Activated CD8-positive, alpha-beta memory T cell treated with anti-CD3 and anti-CD28 coated beads, Interleukin-2, amount 50 U/mL, for 1 hour (primary cell): Measurements from ENCODE around the gene TRPV3.
"Not testable (repeated sequence)": the region's sequence is repeated elsewhere in the genome, so short reads cannot be mapped to it uniquely, and the experiment has no call there.

Experiments used
- DNase-seq: peaks from one replicate; pipeline ENCODE4 v3.0.0-alpha.2; 2020; ENCODE audit errors: extremely low read depth

TRPV3 gene

GRCh38 chr17:3524024-3524423, 33.6 kb downstream of the TRPV3 start:
- no peak for DNase-seq

- not testable (repeated sequence) for DNase-seq
Observed at GRCh38 chr17:3519472-3519871, 38.1 kb downstream of the TRPV3 start.

DNA sequence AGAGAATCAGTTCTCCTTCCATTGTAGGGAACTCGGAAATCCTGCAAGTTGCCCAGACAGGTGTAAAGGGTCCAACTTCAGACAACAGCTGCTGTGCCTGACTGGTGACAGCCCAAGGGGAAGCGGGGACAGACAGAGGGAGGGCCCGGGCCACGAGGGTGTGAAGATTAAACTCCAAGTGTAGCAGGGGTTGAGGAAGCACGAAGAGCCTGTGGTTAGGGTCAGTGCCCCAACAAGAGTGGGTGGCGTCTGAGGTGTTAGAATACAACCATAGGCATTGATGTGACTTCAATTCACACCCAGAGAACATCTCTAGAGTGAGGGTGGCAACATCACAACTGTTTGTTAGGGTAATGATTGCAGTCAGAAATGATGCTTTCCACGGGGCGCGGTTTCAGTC, 42.7 kb downstream of the TRPV3 start:
- DNase-seq, result no peak

DNA sequence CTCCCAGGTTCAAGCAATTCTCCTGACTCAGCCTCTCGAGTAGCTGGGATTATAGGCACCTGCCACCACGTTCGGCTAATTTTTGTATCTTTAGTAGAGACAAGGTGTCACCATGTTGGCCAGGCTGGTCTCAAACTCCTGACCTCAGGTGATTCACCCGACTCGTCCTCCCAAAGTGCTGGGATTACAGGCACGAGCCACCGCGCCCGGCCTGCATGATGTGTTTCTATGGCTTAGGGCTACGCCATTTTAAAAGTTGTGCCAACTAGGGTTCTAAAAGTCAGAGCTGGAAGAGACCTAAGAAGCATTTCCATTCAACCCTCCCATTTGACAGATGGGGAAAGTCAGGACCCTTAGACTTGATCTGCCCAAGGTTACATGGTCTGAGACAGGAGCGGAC, 43.4 kb downstream of the TRPV3 start:
- not testable (repeated sequence) for DNase-seq

GRCh38 chr17:3513305-3514035, 44.1 kb downstream of the TRPV3 start:
- DNase-seq, result no peak

DNA sequence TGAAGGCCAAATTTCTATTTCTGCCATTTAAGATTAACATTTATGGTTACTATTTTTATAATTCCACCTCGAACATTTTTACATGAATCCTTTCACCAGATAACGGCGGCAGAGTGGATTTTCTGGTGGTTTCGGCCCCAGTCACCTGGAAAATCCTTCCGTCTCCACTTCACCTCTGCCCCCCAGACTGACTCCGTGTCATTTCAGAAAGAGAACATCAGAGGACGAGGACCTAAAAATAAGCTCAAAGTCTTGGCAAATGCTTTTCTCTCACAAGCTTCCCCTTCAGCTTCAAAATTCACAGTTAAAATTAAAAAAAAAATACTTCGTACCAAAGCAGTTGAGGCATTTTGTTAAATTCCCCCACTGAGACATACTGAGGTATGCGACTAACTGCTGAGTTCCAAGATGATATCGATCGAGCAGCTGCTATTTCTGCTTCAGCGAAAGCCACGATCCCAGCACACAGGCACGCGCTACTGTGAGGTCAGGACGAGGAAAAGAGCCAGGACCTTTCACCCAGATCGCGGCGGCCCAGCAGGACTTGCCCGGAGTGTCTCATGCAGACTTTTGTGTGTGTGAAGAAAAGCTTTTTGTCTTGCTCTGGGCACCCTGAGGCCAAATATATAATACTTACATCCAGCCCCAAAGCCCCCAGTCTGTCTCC, 45.0 kb downstream of the TRPV3 start:
- no peak for DNase-seq

DNA sequence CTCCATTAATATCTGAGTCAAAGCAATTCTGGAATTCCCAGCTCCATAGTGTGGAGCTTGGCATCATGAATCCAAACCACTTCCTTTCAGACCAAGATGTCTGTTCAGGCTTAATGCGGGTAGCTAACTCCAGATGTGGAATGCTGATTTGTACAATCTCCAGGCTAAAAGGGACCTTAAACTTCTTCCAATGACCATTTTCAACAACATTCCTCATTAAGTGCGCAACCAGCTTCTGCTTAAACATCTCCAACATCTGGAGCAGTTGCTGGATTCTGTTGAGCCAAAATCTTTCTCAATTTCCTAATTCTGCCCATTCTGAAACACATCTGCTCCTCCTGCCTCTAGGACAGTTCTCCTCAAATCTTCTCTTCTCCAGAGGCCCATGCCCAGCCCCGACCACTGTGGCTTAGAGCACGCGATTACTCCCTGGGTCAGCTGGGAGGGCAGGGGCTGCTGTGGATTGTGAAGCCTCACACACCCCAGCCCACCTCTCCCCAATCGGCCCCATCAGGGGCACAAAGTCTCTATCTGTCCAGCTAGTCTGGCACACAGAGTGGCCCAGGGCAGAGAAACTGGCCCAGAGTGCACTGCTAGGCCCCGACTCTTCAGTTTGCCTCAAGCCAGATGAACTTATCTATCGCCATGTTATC, 45.6 kb downstream of the TRPV3 start:
- no peak for DNase-seq

- DNase-seq, result no peak
Observed at GRCh38 chr17:3510090-3510489, 47.5 kb downstream of the TRPV3 start.

DNA sequence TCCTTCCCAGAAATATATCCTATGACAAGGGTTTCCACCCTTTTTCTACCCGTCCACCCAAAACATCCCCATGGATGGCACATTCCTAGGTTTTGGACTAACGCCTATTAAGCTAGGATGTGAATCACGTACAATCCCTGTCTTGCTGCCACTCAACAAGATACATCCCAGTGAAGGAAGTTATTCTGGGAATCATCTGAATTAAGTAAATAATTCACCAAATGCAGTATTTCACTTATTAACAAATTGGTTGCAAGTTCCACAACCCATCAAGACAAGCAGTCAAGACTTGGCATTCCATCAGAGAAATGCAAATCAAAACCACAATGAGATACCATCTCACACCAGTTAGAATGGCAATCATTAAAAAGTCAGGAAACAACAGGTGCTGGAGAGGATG, 49.7 kb downstream of the TRPV3 start:
- no peak for DNase-seq

DNA sequence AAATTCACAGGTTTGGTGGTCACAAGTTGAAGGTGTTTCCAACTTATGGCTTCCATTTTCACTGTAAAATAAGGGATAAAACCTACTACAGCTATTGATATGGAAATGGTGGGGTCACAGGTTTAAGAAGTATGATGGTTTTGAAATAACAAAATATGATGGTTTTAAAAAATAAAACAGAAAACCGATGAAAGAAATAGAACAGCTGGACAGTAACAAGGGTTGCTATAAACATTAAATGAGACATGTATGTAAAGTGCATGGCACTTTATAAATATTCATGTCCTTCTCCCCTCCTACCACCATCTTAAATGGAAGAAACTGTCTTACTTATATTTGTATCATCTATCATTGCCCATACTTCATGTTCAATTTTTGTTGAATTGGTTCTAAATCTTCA, 50.5 kb downstream of the TRPV3 start:
- no peak for DNase-seq

GRCh38 chr17:3506054-3506453, 51.6 kb downstream of the TRPV3 start:
- no peak for DNase-seq

DNA sequence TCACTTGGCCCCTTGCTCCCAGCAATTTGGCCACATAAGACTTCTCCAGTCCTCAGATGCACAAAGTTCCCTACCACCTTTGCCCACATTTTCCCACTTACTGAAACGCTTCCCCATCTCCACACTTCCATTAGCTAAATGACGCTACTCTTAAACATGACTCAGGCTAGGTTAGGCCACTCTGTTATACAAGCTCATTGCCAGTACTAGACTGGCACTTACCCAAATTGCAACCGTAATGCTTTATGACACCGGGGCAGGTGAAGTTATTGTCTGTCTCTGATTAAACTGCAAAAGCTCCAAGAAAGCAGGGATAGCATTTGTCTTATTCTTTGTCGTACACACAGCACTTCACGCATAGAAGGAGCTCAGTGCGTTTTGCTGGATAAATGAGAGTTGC, 52.6 kb downstream of the TRPV3 start:
- DNase-seq, result no peak

DNA sequence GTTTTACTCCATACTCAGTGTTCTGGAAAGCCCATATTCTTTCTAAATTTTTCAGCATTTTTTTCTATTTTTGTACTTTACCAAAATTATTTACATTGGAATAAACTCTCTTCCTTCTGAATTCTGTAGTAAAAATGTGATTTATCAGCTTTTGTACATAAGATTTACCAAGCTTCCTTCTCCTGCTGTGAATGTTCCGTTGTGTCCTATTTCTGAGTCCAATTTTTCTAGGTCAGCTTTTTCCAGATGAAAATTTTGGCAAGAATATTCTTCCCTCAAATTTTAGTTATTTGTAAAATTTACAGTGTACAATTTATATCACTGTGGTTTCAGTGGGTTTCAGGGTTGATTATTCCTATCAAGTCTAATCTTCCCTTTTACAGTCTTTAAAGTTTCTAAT, 54.3 kb downstream of the TRPV3 start:
- DNase-seq, result no peak

DNA sequence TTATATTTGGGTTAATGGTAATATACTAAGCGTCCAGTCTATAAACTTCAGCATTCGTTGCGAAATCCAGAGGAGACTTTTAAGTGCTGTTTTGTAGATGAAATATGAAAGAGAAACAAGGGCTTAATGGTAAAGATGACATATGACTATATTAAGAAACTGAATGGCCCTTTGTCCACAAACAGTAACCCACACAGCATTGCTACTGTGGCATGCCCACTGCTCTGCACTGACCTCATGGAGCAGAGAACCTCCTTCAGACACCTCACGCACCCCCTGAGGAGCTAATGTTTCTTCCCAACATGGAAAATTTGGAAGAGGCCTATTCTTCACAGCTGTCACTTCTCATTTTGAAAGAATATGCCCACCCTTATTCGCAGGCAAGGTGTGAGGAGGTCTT, 55.1 kb downstream of the TRPV3 start:
- DNase-seq, result no peak

DNA sequence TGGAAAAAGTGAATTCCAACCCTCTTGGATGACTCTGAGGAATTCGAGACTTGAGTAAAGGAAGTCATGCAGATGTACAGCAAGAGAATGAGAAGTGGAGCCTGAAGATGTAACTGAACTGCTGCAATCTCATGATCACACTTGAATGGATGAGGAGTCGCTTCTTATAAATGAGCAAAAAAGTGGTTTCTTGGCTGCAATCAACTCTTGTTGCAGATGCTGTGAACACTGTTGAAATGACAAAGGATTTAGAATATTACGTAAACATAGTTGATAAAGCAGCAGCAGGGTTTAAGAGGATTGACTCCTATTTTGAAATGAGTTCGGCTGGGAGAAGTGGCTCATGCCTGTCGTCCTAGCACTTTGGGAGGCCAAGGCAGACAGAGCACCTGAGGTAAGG, 56.3 kb downstream of the TRPV3 start:
- no peak for DNase-seq

- DNase-seq, result no peak
Observed at GRCh38 chr17:3497101-3497500, 60.5 kb downstream of the TRPV3 start.

DNA sequence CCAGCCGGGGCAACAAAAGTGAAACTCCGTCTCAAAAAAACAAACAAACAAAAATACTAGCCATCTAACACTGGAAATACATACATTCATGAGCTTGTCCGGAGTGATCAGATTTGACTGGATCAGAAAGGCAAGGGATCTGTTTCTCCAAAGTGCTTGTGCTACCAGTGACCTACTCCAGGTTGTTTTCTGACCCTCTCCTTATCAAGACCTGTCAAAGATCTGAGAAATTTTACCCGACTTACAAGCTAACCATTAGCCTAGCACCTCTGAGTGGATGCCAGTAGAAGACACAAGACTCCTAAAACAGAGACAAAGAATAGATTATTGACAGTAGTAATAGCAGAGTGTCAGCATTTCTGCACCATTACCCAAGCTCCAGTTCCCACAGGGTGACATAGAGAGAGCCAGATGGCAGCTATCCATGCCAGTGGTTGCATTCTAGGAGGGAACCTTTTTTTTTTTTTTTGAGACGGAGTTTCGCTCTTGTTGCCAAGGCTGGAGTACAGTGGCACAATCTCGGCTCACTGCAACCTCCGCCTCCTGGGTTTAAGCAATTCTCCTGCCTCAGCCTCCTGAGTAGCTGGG, 72.0 kb downstream of the TRPV3 start:
- no peak for DNase-seq

- no peak for DNase-seq
Observed at GRCh38 chr17:3482852-3483251, 74.8 kb downstream of the TRPV3 start.

- no peak for DNase-seq
Observed at GRCh38 chr17:3479988-3480387, 77.6 kb downstream of the TRPV3 start.

- DNase-seq, result no peak
Observed at GRCh38 chr17:3475812-3476610, 81.6 kb downstream of the TRPV3 start, which contains the start of gene ASPA. Gene ASPA (plus strand): TSS chr17:3475997. CDS start chr17:3476160, 163 bp downstream.

GRCh38 chr17:3475251-3475685, 82.3 kb downstream of the TRPV3 start:
- no peak for DNase-seq

GRCh38 chr17:3474212-3474611, 83.4 kb downstream of the TRPV3 start:
- no peak for DNase-seq
